Dedifferentiated amniotic fluid mesenchymal stem cell (primary cell): ENCODE measurements around the gene STK10.

Experiments
- DNase-seq: peaks from one replicate; pipeline ENCODE4 v3.0.0-alpha.2; 2016; ENCODE audit errors: extremely low spot score

The STK10 gene

DNA sequence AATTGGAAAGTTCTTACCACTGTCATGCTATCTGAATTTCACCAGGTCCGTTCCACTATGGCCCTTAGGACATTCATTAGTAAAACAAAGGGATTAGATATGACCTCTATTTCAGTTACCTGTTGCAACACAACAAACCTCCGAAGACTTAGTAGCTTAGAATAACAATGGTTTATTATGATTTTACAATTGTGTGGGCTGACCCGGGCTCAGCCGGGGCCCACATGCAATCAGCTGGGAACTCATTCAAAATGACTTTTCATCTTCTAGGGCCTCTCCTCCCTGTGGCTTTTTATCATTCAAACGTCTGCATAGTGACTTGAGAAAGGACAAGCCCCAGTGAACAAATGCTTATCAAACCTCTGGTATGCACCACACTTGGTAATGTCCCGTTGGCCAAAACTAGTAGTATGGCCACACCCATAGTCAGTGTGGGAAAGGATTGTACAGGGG lies 179.3 kb downstream of the STK10 start:
- no peak for DNase-seq

DNA sequence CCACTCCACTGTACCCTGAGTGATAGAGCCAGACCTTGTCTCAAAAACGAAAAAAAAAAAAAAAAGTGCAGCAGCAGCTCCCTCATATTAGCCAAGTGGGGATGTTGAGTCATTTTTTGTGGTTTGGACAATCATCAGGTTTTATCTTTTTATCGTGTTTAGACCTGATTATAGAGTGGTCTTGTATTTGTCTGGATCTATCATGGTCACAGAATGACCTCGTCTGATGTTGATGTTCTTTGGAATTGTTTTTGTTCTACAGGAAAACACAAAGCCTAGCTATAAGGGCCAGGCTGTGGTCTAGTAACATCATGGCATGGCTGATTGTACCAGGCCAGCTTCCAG lies 179.9 kb downstream of the STK10 start:
- DNase-seq, result no peak

DNA sequence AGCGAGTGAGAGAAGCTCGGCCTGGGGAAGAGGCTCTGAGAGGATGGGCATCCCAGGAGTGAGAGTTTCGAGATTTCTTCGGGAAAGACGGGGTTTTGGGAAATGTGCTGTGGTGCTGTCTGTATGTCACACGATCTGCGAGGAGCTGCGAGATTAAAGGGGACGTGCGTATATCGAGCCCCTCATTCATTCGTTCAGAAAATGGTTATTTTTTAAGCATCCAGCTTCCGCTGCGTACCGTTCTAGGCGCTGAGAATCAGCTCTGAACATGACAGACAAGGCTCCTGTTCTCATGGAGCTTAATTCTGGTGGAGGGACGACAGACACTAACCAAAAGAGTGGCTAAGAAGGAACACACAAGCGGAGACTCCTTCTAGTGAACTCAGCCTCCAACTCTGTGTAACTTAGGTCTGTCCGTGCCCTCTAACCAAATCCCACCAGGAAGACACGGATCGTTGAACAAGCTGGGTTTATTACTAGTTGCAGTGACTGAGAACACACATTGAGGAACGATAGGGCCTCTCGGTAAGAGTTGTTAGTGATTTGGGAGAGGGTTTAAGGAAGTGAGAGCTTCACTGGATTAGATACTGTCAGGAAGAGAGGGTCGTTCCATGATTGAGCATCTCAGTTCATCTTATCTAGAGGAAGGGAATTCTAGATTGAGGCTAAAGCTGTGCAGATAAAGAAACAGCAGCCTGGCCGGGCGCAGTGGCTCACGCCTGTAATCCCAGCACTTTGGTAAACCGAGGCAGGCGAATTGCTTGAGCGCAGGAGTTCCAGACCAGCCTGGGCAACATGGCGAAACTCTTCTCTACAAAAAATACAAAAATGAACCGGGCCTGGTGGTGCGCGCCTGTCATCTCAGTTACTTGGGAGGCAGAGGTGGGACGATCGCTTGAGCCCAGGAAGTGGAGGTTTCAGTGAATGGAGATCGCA lies 180.6 kb downstream of the STK10 start:
- peak; percentile 33 for DNase-seq

DNA sequence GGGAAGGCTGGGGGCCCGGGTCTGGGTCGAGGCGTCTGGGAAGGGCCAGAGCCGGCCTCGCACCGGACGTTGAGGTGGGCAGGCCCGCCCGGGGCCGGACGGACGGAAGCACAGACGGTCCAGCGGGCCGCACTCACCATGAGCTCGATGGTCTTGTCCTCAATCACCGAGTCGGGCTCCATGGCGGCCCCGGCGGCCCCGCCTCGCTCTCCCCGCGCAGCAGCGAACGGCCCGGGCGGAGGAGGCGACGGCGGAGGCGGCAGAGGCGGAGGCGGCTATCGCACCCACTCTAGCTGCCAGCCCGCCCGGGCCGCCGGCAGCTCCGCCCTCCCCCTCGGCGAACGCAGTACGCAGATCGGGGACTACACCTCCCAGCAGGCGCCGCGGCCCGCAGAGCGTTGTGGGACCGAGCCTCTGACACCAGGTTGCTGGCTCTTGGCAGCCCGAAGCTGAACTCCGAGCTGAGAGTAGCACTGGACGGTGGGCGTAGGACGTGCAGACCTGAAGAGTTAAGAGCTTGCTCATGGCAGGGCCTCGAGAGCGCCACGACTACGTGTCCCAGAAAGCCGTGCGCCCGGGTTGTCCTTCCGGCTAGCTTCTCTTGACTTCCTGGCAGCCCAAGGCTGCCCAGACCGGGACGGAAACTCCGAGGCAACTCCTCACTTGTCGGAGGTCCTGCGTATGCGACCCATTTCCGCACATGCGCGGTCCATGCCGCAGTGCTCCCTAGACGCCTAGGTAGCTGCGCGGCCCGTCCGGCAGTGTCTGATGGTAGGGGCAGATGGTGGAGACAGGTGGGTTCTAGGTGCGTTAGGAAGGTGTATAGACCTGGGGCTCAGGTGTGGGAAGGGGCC lies 181.5 kb downstream of the STK10 start, which contains the start of gene FBXW11:
Gene FBXW11 (minus strand): TSS at position 318 of the 854 bp plus-strand sequence. CDS start 136 bp downstream, at position 182.
- peak; percentile 98 for DNase-seq

DNA sequence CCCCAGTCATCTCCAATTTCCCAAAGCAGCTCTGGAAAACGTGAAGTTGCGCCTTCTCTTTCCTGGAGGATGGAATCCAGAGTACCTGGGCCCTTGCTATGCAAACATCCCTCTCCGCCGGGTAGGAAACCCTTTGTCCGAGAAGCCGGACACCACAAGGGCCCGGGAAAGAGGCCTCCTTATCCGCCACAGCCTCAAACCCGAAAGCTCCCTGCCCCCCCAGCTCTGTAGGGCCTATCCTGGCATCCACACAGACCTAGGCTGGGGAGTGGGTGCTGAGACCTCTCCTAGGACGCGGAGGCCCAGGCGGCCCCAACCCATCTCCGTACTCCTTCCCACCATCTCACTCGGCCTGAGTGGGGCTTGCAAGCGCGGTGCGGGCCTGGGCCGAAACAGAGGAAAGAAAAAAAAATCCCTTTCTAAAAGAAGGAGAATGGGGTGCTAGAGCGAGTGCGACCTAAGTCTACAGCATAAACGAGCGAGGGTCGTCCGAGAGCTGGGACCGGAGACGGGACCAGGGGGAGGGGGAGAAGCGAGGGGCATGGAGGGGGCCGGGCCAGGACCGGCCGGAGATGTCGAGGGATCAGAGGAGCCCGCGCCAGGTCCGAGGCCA lies 182.2 kb downstream of the STK10 start:
- DNase-seq, result no peak

DNA sequence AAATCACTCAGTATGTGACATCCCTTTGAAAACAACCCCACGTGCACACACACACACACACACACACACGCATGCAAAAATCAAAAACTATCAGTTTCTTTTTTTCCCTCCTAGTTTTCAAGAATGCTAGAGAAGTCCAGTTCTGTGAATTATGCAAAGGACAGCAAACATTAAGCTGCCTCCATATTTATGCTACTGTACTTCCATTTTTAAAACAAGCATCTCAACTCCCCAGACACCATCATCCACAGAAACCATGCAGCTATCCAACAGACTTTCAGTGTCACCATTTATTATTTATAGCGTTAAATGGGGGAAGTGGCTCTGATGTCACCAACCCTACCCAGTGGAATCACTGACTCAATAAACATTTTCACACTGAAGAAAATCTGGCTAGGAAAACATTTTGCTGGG lies 183.2 kb downstream of the STK10 start:
- DNase-seq, result no peak

DNA sequence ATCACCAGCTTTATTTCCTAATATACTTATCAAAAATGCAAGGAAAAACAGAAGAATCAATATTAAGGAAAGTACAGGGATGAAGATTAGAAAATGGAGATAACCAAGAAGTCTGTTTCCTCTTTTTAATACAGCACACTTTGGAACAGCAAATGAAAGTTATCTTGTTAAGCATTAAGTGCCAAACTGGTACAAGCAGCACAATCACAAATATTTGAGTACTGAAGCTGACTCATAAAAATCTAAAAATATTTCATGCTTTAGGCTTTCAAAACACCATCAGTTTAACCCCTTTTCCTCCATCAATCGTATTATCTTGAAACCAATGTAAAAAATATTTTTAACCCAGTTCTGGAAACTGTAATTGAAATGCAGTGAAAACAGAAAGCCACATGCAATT lies 184.3 kb downstream of the STK10 start:
- DNase-seq, result no peak

DNA sequence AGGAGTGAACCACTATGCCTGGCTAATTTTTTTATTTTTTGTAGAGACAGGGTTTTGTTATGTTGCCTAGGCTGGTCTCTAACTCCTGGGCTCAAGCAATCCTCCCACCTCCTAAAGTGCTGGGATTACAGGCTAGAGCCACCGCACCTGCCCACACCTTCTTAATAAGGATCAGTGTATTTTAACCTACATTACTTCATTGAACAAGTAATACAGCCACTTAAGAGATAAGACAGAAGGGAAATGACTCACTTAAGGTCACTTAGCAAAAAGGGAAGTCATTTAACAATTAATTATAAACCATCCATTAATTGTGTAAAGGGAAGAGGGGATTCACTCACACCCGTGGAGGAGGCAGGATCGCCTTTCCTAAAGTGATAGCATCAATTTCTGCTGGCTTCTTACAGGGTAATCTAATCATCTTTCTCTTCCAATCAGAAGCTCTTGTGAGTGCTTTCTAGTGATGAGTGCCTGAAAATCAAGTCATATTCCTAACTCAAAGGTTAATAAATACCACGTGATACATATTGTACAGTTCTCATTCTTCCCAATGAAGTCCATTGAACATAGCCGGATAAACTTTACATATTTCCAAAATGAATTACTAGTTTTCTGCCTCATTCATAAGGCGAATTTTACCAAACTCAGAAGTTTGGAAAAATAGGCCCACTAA lies 185.0 kb downstream of the STK10 start:
- DNase-seq, result no peak

DNA sequence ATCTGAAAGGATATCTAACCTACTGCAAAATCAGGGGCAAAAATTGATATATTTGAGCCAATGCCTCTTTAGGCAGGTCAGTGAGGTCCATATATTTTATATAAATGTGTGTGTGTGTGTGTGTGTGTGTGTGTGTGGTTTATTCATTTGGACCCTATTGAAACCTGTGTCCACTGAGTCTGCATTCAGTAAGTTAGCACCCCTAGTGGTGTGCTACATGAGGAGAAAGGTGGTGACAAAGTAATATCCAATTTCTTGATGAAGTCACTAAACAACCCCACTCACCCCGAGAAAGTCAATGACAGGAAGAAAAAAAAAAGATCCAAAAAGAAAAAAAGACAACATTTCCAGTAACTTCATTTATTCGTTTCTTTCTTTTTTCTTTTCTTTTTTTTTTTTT lies 185.7 kb downstream of the STK10 start:
- no peak for DNase-seq

DNA sequence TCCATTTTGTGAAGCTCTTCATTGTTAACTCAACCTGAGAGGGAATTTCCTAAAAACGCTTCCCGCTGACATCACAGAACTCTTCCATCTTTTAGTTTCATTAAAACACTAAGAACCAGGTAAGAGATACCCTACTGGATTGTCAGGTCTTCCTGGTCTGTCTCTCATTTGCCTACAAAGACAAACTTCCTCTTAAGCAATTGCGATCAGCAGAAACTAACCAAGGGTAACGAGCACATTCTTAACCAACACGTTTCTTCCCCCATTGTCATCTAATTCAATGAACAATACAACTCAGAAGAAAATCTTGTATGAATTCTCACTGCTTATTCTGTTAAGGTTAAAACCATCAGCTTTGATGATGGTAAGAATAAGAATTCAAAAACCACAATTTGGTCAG lies 188.1 kb downstream of the STK10 start:
- DNase-seq, result no peak

DNA sequence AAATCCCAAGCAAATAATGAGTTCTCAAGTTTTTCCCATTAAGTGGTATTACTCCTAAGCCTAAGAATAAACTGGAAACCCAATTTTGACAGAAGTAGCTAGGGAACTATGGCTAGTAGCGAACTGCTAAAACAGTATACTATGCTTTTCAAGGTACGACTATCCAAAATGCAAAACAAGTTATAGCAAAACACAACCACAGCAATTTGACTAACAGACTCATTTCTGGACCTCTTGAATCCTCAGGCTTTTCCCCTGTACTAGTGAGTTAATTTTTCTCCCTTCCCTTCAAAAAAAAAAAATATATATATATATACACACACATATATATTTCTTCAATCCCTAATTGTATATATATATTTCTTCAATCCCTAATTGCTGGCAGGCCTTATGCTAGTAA lies 188.9 kb downstream of the STK10 start:
- no peak for DNase-seq

DNA sequence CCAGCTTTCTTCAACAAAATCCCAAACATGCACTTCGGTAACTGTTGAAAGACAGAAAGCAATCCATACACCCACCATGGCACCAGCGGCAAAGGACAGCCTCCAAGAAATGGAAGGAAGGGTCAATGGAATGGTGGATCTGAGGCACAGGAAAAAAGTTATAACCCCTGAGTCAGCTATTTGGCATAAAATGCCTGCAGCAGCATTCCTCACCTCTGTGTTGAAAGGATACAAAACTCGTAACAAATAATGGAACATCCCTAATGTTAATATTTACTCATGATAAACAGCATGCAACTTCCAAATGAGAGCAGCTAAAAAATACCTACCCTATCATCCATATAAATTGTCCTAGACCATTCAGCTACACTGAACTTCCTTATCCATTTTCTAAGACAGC lies 191.0 kb downstream of the STK10 start:
- DNase-seq, result no peak

DNA sequence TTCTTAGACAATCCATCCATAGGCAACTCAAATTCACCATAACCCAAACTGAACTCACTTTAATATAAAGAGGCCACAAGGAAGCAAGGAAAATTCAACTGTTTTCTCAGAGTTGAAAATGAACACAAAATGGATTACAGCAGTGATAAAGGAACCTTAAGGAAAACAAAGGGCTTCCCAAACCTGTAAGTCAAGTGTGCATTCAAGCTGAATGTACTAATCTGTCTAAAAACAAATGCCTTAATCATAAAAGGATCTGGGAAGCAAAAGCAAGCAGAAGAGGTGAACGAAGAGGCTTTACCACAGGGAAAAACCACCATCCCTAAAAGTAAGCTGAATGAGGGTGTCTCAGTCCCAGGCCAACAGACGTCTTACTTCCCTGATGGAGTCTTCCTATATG lies 195.2 kb downstream of the STK10 start:
- DNase-seq, result no peak

DNA sequence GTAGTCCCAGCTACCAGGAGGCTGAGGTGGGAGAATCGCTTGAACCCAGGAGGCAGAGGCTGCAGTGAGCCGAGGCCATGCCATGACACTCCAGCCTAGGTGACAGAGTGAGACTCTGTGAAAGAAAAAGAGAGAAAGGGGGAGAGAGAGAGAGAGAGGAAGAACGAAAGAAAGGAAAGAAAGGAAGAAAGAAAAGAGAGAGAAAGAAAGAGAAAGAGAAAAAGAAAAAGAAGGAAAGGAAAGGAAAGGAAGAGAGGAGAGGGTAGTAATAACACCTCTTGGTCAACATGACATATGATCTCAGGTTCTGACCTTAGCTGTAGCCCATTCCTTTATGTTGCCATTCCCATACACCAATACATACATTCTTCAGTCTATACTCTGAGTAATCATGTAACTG lies 195.7 kb downstream of the STK10 start:
- no peak for DNase-seq
